B cell (primary cell): ENCODE results near the gene AVP. TPM values are rescaled to one million over a fixed set of nuclear protein-coding genes. Genes with fewer than 3 reads are reported as not detected.
A peak's percentile ranks its signal among the peaks of the same experiment; 100 is the strongest.

Source experiments
- ATAC-seq: fragments of 200-7000 bp; cut with Tn5 transposase; one replicate; pipeline ENCODE4 v1.10.0; 2021; ENCODE audit warnings: low read depth, mild to moderate bottlenecking, moderate number of reproducible peaks, moderate library complexity
- CTCF ChIA-PET: fragments of 350-600 bp; sonication (Branson Sonifier 250); formaldehyde crosslinking; loops from one replicate; lab custom pipeline; 2021; ENCODE audit warnings: antibody characterized with exemption, inconsistent platforms; lab: Charles Lee
- POLR2A ChIA-PET: fragments of 350-600 bp; sonication (Branson Sonifier 250); formaldehyde crosslinking; loops from one replicate; lab custom pipeline; 2021; ENCODE audit warnings: antibody characterized with exemption; lab: Charles Lee
- DNase-seq: peaks from one replicate; pipeline ENCODE4 v3.0.0; 2013
- H2AFZ ChIP-seq: 2 replicates; pipeline ENCODE4 v1.6.1; 2012; ENCODE audit warnings: mild to moderate bottlenecking, low read depth, low read length; ENCODE audit not compliant: insufficient read depth, poor library complexity, severe bottlenecking
- H3K27ac ChIP-seq, 2 donors: 1 replicate in 1 of 2; 2 replicates in 1 of 2; pipeline ENCODE4 v1.5.1; 2012 to 2013; ENCODE audit warnings: low read length in 2 of 2, mild to moderate bottlenecking in 2 of 2, moderate library complexity in 1 of 2
- H3K27me3 ChIP-seq, 4 experiments: fragments of 200-600 bp in 1 of 4; sonication (generic) in 1 of 4; replicated peaks in 1 of 4; 1 replicate in 2 of 4; 2 replicates in 2 of 4; pipeline versions ENCODE4 v1.6.1 to v1.7.0; 2013 to 2016; ENCODE audit warnings: low read length in 3 of 4, mild to moderate bottlenecking in 2 of 4, mixed read lengths in 1 of 4, moderate library complexity in 1 of 4; ENCODE audit not compliant: insufficient read depth in 4 of 4, control insufficient read depth in 3 of 4; ENCODE audit errors: control extremely low read depth in 1 of 4
- H3K36me3 ChIP-seq, 2 experiments: replicated peaks in 1 of 2; 1 replicate in 1 of 2; 2 replicates in 1 of 2; pipeline versions ENCODE4 v1.6.1 to v1.7.1; 2013; ENCODE audit warnings: low read length in 1 of 2; ENCODE audit not compliant: insufficient read depth in 2 of 2, control insufficient read depth in 1 of 2; ENCODE audit errors: control extremely low read depth in 1 of 2, extremely low read depth in 1 of 2
- H3K4me1 ChIP-seq, 2 donors: fragments of 200-600 bp in 1 of 2; sonication (generic) in 1 of 2; 1 replicate in 1 of 2; 2 replicates in 1 of 2; pipeline versions ENCODE4 v1.5.1 to v1.6.1; 2013 to 2017; ENCODE audit warnings: low read length in 2 of 2; ENCODE audit not compliant: control insufficient read depth in 2 of 2, insufficient read depth in 2 of 2
- H3K4me2 ChIP-seq: replicated peaks from 2 replicates; pipeline ENCODE3; 2012; ENCODE audit warnings: mild to moderate bottlenecking, low read depth, low read length; ENCODE audit not compliant: poor library complexity, severe bottlenecking
- H3K4me3 ChIP-seq, 5 experiments: fragments of 200-600 bp in 1 of 5; sonication (generic) in 1 of 5; 1 replicate in 3 of 5; 2 replicates in 2 of 5; pipeline versions ENCODE4 v1.5.1 to v1.7.0; 2011 to 2016; ENCODE audit warnings: low read length in 4 of 5, mild to moderate bottlenecking in 4 of 5, low read depth in 2 of 5, control low read depth in 1 of 5, moderate library complexity in 1 of 5; ENCODE audit not compliant: insufficient read depth in 1 of 5; ENCODE audit errors: control extremely low read depth in 1 of 5, extremely low read depth in 1 of 5
- H3K79me2 ChIP-seq: fragments of 200-600 bp; sonication (generic); one replicate; pipeline ENCODE4 v1.6.0; 2016; ENCODE audit warnings: low read length; ENCODE audit not compliant: control insufficient read depth, insufficient read depth
- H3K9ac ChIP-seq: fragments of 200-600 bp; sonication (generic); 2 replicates; pipeline ENCODE4 v1.6.1; 2017; ENCODE audit warnings: mild to moderate bottlenecking, low read length, moderate library complexity
- H3K9me3 ChIP-seq, 3 donors: one replicate each; pipeline versions ENCODE4 v1.6.1 to v1.7.1; 2013; ENCODE audit warnings: low read length in 2 of 3; ENCODE audit not compliant: control insufficient read depth in 2 of 3, insufficient read depth in 1 of 3; ENCODE audit errors: control extremely low read depth in 1 of 3
- H4K20me1 ChIP-seq: 2 replicates; pipeline ENCODE4 v1.6.0; 2012; ENCODE audit warnings: mild to moderate bottlenecking, low read length; ENCODE audit not compliant: insufficient read depth, control insufficient read depth, poor library complexity, severe bottlenecking
- H3K27ac Mint-ChIP-seq: one replicate; pipeline ENCODE4 v1.8.0; 2021; ENCODE audit warnings: mixed read lengths
- H3K27me3 Mint-ChIP-seq: one replicate; pipeline ENCODE4 v1.8.0; 2021; ENCODE audit warnings: mixed read lengths
- H3K4me1 Mint-ChIP-seq: one replicate; pipeline ENCODE4 v1.8.0; 2021; ENCODE audit warnings: mixed read lengths
- H3K4me3 Mint-ChIP-seq: one replicate; pipeline ENCODE4 v1.8.0; 2021; ENCODE audit warnings: mixed read lengths
- H3K9me3 Mint-ChIP-seq: one replicate; pipeline ENCODE4 v1.8.0; 2022; ENCODE audit warnings: mixed read lengths; ENCODE audit not compliant: insufficient read depth
- CTCF ChIP-seq: fragments of 200-600 bp; IDR thresholded peaks from one replicate; pipeline ENCODE4 v1.8.0; 2022; ENCODE audit warnings: antibody characterized with exemption, mild to moderate bottlenecking
- EZH2 ChIP-seq: IDR thresholded peaks from 2 replicates; pipeline ENCODE4 v1.6.1; 2012; ENCODE audit warnings: borderline replicate concordance, low read depth, mild to moderate bottlenecking, moderate library complexity, low read length; ENCODE audit not compliant: insufficient read depth, poor library complexity, severe bottlenecking
- WGBS: methylation state at CpG from one replicate; pipeline ENCODE4 v1.1.5; 2013; ENCODE audit warnings: missing lambda C conversion rate; ENCODE audit not compliant: insufficient coverage; 5-methylcytosine and 5-hydroxymethylcytosine counted together
- intact Hi-C: fragments of 100-400 bp; cut with micrococcal nuclease; formaldehyde crosslinking; loops from one replicate; pipeline ENCODE4 v1.10.0; 2022
- polyA plus RNA-seq: library from polyadenylated mRNA; depleted of rRNA; stranded (reverse); fragments of >200 nt; gene quantifications from 2 replicates; pipeline ENCODE4 v1.2.3, GENCODE V29; 2012
- total RNA-seq, 2 donors: library from RNA; stranded (reverse); fragments of 120-200 nt in 1 of 2; gene quantifications; 1 replicate in 1 of 2; 2 replicates in 1 of 2; pipeline versions ENCODE4 v1.2.3 to v1.2.4, GENCODE V29; 2013 to 2022

The AVP gene
- total and polyA plus RNA-seq, 2 donors (not counting 1 experiment from before 2014, with no cell fraction given) = 4.5 TPM; not detected in 1

- H3K9ac ChIP-seq = peak overlapping the region; percentile 68
- H3K27me3 ChIP-seq = peaks cover 0 to 9% (median 6%) of the 10 kb centered on the region in 4 experiments
- H3K27ac ChIP-seq = peak overlapping the region; percentile 58 to 68
- no peak for TF ChIP-seq EZH2
- no peak for TF ChIP-seq CTCF
- Mint-ChIP-seq H3K27ac (peak overlapping the region; percentile 94), H3K4me1 (peaks cover 24% of the 10 kb centered on the region), H3K4me3 (peak overlapping the region; percentile 89), H3K9me3 (no peaks in the 10 kb centered on the region), H3K27me3 (peaks cover 15% of the 10 kb centered on the region)
- ATAC-seq (peak; percentile 50), DNase-seq (peak; percentile 68)
- WGBS = 10% methylated on average over 9 of the region's 10 CpGs
- H3K79me2 ChIP-seq = no peaks in the 10 kb centered on the region
- no peaks in the 10 kb centered on the region for H4K20me1 ChIP-seq
- H3K4me3 ChIP-seq = peak overlapping the region in 3 of 5 experiments; percentile 8 to 73 (median 60)
- H3K36me3 ChIP-seq = no peaks in the 10 kb centered on the region
- ChIA-PET CTCF (interaction anchor here (0.7 to 1.6 kb wide), 2 partner anchors 22 to 922 kb away, joined by 3 to 8 read pairs; no protein-coding TSS in a partner anchor), POLR2A (interaction anchor here (0.7 to 1.7 kb wide), 2 partner anchors 22 to 74 kb away, joined by 7 to 8 read pairs; partner anchors contain the start of gene OXT)
- peaks cover 18 to 27% of the 10 kb centered on the region in 2 donors for H3K4me1 ChIP-seq
- intact Hi-C loops = loop anchor here (2.0 kb wide), 2 partner anchors 21 to 65 kb away; partner anchors contain the start of genes FASTKD5 and UBOX5
- H2AFZ ChIP-seq = peak overlapping the region; percentile 82
- peak overlapping the region; percentile 97 for H3K4me2 ChIP-seq
- H3K9me3 ChIP-seq = no peaks in the 10 kb centered on the region
Observed at GRCh38 chr20:3093861-3094361, 9.4 kb upstream of the AVP start.
